ENCODE measurements around the gene NECTIN4. TPM values are rescaled to one million over a fixed set of nuclear protein-coding genes. Genes with fewer than 3 reads are reported as not detected.

NECTIN4 gene
- total and polyA plus RNA-seq, 2 of the 13 experiments (the other 11 are each of a cell fraction or from before 2014, with no cell fraction given): 5.9 to 12.4 TPM

DNA sequence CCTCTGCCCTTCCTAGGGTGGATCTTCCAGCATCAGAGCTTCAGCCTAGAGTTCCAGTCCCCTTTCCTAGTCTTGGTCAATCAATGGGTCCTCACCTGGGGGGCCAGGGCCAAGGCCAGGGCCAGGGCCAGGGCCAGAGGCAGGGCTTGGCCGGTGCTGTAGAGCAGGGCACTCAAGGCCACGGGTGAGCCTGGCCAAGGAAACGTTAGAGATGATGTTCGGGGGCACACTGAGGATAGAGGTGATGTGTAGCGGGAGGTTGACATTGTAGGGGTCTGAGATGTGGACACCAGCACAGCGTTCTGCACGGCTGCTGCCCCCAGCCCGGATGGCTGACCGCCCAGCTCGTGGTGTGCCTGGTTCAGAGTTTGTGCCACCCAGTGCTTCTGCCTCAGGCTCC lies 38.1 kb downstream of the NECTIN4 start:
- WGBS (ENCODE audit: low lambda C conversion rate): 54% methylated on average over 5 of the region's 10 CpGs
- Histone ChIP-seq H3K4me1 (ENCODE audit: insufficient read depth, low read length) (peaks cover 18% of the 10 kb centered on the region), H3K4me3 (replicated peaks in 1 of 3; ENCODE audit: insufficient read depth in 1 of 3, low read depth in 2 of 3, low read length in 3 of 3) (no peak overlapping the region; a peak in 1 of 6 replicates), H3K4me2 (ENCODE audit: low read depth, low read length) (peak overlapping the region; percentile 58), H3K79me2 (ENCODE audit: insufficient read depth, low read length) (no peaks in the 10 kb centered on the region), H2AFZ (ENCODE audit: low read length) (no peak overlapping the region), H3K9me3 (ENCODE audit: low read length) (no peaks in the 10 kb centered on the region), H4K20me1 (ENCODE audit: insufficient read depth, low read length) (no peaks in the 10 kb centered on the region), H3K36me3 (replicated peaks in 1 of 2; ENCODE audit: control insufficient read depth in 1 of 2, insufficient read depth in 2 of 2, low read length in 2 of 2) (no peaks in the 10 kb centered on the region), H3K27me3 (ENCODE audit: control insufficient read depth in 1 of 2, insufficient read depth in 2 of 2, low read length in 2 of 2) (no peaks in the 10 kb centered on the region; a peak in 1 of 5 replicates), H3K9ac (ENCODE audit: insufficient read depth, low read depth, low read length) (no peak overlapping the region), H3K27ac (ENCODE audit: extremely low read length, insufficient read depth, low read length) (no peak overlapping the region)
- in situ Hi-C loops (cut with HindIII; ENCODE audit: extremely low pct_ligation_motif_present, low pct_unique_long_range_greater_than_20kb): loop anchor here (5.0 kb wide), 1 partner anchor 51 kb away; no protein-coding TSS in a partner anchor
- BruUV-seq (replicated peaks): no TSS peak
- intact Hi-C loops (cut with micrococcal nuclease; ENCODE audit: unreplicated experiment): no loop called here
- CTCF ChIA-PET (ENCODE audit: low intra/inter-chr PET ratio, low total read pairs): no interaction called here
- no peak for DNase-seq (ENCODE audit: low spot score)
- peak; percentile 24; the same call in 2 of the 3 replicates for ATAC-seq
- POLR2A ChIA-PET: interaction anchor here (1.0 kb wide), 1 partner anchor 30 kb away, joined by 4 read pairs; the partner anchor contains the start of gene F11R
- FAIRE-seq: no peak
- no peak for TF ChIP-seq KDM3A (CRISPR knock-in tag; IDR thresholded peaks at IDR 0.05; ENCODE audit: low read depth)
- TF ChIP-seq ZNF501 (CRISPR knock-in tag; IDR thresholded peaks at IDR 0.05): no peak
- 0 out of 2 replicates have a peak, but pooled peaks have one; percentile 12 for TF ChIP-seq ZNF768 (CRISPR knock-in tag; IDR thresholded peaks at IDR 0.05)
- TF ChIP-seq RAD21 (CRISPR knock-in tag; IDR thresholded peaks at IDR 0.05): no peak
- TF ChIP-seq, protein P1, sequence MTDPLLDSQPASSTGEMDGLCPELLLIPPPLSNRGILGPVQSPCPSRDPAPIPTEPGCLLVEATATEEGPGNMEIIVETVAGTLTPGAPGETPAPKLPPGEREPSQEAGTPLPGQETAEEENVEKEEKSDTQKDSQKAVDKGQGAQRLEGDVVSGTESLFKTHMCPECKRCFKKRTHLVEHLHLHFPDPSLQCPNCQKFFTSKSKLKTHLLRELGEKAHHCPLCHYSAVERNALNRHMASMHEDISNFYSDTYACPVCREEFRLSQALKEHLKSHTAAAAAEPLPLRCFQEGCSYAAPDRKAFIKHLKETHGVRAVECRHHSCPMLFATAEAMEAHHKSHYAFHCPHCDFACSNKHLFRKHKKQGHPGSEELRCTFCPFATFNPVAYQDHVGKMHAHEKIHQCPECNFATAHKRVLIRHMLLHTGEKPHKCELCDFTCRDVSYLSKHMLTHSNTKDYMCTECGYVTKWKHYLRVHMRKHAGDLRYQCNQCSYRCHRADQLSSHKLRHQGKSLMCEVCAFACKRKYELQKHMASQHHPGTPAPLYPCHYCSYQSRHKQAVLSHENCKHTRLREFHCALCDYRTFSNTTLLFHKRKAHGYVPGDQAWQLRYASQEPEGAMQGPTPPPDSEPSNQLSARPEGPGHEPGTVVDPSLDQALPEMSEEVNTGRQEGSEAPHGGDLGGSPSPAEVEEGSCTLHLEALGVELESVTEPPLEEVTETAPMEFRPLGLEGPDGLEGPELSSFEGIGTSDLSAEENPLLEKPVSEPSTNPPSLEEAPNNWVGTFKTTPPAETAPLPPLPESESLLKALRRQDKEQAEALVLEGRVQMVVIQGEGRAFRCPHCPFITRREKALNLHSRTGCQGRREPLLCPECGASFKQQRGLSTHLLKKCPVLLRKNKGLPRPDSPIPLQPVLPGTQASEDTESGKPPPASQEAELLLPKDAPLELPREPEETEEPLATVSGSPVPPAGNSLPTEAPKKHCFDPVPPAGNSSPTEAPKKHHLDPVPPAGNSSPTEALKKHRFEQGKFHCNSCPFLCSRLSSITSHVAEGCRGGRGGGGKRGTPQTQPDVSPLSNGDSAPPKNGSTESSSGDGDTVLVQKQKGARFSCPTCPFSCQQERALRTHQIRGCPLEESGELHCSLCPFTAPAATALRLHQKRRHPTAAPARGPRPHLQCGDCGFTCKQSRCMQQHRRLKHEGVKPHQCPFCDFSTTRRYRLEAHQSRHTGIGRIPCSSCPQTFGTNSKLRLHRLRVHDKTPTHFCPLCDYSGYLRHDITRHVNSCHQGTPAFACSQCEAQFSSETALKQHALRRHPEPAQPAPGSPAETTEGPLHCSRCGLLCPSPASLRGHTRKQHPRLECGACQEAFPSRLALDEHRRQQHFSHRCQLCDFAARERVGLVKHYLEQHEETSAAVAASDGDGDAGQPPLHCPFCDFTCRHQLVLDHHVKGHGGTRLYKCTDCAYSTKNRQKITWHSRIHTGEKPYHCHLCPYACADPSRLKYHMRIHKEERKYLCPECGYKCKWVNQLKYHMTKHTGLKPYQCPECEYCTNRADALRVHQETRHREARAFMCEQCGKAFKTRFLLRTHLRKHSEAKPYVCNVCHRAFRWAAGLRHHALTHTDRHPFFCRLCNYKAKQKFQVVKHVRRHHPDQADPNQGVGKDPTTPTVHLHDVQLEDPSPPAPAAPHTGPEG (CRISPR knock-in tag; IDR thresholded peaks at IDR 0.05): no peak
- no peak for TF ChIP-seq ZNF10 (CRISPR knock-in tag; IDR thresholded peaks at IDR 0.05; ENCODE audit: borderline replicate concordance, low read depth)
- TF ChIP-seq, protein P2, sequence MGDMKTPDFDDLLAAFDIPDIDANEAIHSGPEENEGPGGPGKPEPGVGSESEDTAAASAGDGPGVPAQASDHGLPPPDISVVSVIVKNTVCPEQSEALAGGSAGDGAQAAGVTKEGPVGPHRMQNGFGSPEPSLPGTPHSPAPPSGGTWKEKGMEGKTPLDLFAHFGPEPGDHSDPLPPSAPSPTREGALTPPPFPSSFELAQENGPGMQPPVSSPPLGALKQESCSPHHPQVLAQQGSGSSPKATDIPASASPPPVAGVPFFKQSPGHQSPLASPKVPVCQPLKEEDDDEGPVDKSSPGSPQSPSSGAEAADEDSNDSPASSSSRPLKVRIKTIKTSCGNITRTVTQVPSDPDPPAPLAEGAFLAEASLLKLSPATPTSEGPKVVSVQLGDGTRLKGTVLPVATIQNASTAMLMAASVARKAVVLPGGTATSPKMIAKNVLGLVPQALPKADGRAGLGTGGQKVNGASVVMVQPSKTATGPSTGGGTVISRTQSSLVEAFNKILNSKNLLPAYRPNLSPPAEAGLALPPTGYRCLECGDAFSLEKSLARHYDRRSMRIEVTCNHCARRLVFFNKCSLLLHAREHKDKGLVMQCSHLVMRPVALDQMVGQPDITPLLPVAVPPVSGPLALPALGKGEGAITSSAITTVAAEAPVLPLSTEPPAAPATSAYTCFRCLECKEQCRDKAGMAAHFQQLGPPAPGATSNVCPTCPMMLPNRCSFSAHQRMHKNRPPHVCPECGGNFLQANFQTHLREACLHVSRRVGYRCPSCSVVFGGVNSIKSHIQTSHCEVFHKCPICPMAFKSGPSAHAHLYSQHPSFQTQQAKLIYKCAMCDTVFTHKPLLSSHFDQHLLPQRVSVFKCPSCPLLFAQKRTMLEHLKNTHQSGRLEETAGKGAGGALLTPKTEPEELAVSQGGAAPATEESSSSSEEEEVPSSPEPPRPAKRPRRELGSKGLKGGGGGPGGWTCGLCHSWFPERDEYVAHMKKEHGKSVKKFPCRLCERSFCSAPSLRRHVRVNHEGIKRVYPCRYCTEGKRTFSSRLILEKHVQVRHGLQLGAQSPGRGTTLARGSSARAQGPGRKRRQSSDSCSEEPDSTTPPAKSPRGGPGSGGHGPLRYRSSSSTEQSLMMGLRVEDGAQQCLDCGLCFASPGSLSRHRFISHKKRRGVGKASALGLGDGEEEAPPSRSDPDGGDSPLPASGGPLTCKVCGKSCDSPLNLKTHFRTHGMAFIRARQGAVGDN (CRISPR knock-in tag; IDR thresholded peaks at IDR 0.05): 0 out of 2 replicates have a peak, but pooled peaks have one; percentile 13
- no peak for TF ChIP-seq MEF2D (CRISPR knock-in tag; IDR thresholded peaks at IDR 0.05)

Measured in HepG2 (cell line).